NCI-H1436 treated with DMSO at 0.1 percent for 48 hours (cell line): ENCODE results near the gene EPHA8.

ENCODE experiments used
- DNase-seq: peaks from one replicate; lab custom pipeline; 2025; lab: John Stamatoyannopoulos, UW

Gene EPHA8

DNA sequence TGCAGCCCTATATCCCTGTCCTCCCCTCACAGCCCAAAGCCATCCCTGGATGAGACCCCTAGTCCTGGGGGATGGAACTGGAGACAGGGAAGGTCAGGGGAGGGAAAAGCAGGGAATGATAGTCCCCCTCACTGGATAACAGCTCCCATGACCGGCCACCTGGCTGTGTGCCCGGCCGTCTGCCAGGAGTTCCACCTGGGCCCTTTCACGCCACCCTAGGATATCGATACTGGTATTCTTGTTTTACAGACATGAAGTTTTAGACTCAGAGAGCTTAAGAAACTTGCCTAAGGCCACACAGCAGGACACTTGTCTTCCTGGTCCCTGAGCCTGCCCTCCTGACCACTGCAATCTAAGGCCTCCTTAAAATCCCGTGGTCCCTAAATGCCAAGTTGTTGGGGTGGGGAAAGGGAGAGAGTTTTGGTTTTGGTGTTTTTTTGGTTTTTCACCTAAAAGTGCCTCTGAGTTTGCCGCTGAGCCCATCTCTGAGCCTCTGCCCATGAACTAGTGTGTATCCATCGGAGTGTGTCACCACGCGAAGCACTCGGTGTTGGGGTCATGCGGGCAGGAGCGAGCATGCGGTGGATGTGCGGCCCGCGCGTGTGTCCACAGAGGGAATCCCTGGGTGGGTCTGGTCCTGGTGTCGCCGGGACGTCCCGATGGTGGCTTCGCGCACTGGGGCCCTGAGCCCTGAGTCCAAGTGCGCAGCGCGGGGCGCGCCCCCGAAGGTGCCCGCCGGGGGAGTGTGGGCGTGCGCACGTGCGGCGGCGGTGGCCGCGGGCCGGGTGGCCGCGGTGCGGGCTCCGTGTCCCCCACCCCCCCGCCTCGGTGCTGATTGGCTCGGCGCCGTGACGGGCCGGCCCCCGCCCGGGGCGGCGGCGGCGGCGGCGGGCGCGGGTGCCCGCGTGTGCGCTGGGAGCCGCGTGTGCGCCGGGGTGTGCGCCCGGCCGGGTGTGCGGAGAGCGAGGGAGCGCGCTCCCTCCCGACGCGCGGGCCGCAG lies at the start of gene EPHA8:
EPHA8 (plus strand) TSS at position 906 of the 1,000 bp plus-strand sequence. CDS start 147 bp downstream, outside the sequence.
- no peak for DNase-seq

DNA sequence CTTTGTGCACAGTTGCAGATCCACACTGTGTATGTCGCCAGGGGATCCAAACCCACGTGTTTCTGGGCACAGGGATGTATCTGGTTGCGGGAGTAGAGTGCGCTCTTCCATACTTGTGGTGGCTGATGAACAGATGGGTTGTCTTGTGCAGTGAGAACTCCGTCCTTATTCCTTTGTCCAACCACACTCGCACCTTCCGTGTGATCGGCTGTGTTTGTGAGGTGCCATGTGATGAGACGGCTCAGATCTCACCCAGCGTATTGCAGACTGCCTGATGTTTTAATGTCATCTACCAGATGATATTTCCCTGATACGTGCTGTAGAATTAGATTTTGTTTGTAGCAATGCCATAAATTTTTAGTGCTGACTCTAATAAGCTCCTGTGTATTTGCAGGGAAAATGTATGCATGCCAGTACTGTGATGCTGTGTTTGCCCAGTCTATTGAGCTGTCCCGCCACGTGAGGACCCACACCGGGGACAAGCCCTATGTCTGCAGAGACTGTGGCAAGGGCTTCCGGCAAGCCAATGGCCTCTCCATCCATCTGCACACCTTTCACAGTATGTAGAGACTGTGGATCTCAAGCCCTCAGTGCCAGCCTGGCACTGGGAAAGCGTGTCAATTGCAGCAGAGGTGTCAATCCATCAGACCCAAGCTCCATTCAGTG lies 46.2 kb upstream of the EPHA8 start:
- DNase-seq: no peak

- DNase-seq: no peak
Measured at GRCh38 chr1:22517956-22518355, 45.3 kb upstream of the EPHA8 start.

DNA sequence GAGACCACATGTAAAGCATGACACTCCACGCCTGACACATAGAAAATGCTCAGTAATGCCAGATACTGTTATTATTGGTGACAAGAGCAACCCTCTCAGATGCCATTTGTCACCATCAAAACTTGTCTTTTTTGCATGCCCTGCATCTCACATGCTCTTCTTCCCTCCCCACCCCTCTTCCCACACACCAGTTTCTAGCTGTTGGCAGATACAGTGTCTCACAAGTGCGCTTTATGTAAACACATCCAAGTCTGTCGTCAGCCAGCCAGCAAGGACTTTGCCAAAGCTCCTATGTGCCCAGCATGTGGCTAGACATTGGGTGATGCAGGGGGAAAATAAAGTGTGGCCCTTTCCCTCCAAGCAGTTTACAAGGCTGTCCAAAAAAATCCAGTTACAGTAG lies 44.9 kb upstream of the EPHA8 start:
- DNase-seq: no peak

DNA sequence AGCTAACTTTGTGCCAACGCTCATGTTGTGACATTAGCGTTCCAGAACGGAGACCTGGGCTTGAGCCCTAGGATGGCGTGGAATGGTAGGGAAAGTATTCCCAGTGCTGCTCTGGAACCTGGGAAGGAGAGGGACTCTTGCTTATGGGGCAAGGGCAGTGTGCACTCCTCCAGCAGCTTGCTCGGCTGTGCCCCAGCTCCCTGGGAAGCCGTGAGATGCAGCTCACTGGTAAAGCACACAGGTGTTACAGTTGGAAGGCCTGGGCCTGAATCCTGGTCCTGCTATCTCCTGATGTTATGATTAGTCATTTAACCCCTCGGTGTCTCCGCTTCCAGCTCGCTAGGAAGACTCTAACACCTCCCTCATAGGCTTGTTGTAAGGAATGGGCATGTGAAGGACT lies 42.4 kb upstream of the EPHA8 start:
- no peak for DNase-seq

DNA sequence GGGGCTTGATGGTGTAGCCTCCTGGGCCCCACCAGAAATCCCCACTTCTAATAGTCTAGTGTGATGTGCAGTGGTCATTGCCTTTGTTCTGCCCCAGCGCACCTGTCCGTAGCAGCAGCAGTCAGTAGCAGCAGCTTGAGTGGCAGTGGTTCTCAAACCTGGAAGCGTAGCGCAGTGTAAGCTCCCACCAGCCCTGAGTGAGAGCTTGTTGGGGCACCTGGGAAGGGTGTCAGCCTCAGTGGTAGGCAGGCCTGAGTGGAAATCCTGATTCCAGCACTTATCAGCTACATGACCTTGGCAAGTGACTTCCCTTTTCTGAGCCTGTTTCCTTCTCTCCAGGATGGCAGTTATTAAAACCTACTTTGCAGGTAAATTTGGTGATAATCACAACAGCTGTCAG lies 41.6 kb upstream of the EPHA8 start:
- DNase-seq: no peak

- no peak for DNase-seq
Measured at GRCh38 chr1:22522221-22522743, 41.0 kb upstream of the EPHA8 start.

GRCh38 chr1:22524481-22524880 lies 38.8 kb upstream of the EPHA8 start:
- no peak for DNase-seq

GRCh38 chr1:22525211-22525610 lies 38.1 kb upstream of the EPHA8 start:
- no peak for DNase-seq

- DNase-seq: no peak
Measured at GRCh38 chr1:22525646-22526045, 37.6 kb upstream of the EPHA8 start.

- DNase-seq: no peak
Measured at GRCh38 chr1:22526098-22526497, 37.2 kb upstream of the EPHA8 start.

DNA sequence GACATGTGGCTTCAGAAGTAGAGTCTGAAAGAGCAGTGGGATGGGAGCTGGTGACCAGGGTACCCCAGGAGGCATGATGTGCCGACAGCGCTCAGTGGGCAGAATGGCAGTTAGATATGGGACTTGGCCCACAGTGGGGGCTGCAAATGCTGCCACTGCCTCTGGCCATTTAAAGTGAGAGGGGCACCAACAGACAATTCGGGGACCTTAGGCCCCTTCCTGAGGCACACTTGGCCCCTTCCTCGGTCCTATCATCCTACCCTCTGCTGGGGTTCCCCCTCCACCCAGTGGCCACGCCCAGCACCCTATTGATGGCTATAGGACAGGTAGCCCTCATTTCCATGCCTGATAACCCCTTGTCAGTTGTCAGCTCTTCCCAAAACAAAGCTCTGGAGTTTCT lies 36.6 kb upstream of the EPHA8 start:
- DNase-seq: no peak

GRCh38 chr1:22527122-22527521 lies 36.2 kb upstream of the EPHA8 start:
- DNase-seq: no peak

GRCh38 chr1:22527555-22528296 lies 35.6 kb upstream of the EPHA8 start:
- DNase-seq: no peak

DNA sequence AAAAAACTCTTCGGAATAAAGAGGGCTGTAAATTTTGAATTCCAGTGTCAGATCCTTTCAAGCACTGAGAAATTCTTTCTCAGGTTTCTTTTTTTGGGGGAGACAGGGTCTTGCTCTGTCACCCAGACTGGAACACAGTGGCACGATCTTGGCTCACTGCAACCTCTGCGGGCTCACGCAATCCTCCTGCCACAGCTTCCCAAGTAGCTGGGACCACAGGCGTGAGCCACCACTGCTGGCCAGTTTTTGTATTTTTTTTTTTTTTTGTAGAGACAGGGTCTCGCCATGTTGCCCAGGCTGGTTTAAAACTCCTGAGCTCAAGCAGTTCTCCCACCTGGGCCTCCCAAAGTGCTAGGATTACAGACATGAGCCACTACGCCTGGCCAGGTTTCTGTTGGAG lies 34.8 kb upstream of the EPHA8 start:
- DNase-seq: no peak

- DNase-seq: no peak
Measured at GRCh38 chr1:22529901-22530621, 33.2 kb upstream of the EPHA8 start.

DNA sequence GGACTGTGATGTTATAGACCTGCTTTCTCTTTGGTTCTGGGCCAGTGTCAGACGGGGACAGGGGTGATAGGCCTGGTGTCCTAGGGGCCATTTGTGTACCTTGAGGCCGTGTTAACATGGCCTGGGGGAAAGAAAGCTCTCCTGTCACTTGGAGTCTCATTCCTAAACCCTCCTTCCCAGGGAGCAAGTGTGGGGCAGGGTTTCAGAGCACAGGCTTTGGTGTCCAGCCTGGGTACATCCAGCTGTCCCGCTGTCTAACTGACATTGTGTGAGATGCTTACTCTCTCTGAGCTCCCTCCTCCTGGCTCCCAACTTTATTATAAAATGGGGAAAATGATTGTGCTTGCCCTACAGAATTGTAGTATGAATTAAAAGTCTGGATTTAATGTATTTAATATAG lies 32.6 kb upstream of the EPHA8 start:
- no peak for DNase-seq

GRCh38 chr1:22531251-22531650 lies 32.0 kb upstream of the EPHA8 start:
- DNase-seq: no peak

- DNase-seq: no peak
Measured at GRCh38 chr1:22533244-22533895, 29.9 kb upstream of the EPHA8 start.

DNA sequence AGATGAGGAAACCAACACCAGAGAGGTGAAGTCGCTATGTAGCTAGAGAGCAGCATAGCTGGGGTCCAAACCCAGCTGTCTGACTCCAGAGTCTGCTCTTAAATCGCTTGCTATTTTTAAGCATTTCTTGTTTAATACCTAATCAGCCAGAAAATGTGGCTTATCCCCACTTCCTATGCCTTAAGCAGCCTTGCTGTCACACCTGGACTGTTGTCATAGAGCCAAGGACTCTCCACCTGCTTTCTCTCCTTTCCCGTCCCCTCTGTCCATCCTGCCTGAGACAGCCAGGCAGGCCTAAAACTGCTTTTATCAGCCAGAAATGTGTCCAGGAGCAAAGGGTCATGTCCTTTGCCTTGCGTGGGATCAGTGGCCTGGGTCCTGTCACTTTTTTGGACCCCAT lies 28.3 kb upstream of the EPHA8 start:
- no peak for DNase-seq

DNA sequence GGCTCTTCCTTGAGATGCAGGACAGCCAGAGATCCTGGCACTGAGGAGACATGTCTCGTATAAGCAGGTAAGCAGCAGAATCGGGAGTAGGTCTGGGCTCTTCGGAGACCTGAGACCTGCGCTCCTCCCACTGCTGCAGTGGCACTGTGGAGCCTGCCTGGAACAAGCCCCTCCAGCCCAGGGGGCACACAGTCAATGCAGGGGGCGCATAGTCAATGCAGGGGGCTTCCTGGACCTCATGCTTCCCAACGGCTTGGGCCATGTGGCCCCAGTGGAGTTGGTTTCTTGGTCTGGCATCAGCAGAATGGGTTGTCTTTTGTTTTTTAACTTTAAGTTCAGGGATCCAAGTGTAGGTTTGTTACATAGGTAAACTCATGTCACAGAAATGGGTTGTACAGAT lies 27.9 kb upstream of the EPHA8 start:
- no peak for DNase-seq
